ENCODE results near the gene ZNF507.

ZNF507 gene

DNA sequence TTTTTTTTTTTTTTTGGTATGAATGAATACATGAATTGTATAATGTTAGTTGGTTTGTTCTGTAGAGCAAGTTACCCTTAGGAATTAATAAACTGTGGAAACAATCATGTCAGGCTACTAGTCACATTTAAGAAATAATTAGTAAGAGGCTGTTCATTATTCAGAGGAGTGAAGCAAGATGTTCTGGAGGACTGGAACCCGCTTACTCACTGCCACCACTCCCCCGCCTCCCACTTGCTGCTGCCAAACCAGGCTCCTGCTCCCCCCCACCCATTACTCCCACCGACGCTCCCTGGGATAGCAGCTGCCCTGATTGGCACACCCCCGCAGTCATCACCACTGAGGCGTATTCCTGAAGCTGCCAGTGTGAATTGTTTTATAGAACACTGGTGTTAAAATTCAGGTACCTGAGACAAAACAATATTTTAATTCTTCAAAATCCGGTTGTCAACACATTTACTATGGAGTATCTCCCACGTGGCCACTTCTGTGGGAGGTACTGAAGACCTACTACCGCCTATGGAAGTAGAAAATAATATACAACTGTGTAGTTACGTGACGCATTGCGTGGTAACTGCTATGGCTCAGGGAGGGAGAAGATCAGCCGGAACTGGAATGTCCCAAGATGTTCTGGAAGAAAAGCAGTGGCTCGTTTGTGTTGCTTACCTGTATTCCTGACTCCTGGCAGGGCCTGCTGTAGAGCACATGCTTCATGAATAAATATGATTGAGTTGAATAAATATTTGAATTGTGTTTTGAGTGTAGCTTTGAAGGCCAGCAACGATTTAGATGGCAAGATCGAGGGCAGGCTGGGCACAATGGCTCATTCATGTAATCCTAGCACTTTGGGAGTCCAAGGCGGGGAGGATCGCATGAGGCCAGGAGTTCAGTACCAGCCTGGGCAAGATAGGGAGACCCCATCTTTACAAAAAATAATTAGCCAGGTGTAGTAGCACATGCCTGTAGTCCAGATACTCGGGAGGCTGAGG, 61.9 kb downstream of the ZNF507 start:
- TF ChIP-seq, protein P1, sequence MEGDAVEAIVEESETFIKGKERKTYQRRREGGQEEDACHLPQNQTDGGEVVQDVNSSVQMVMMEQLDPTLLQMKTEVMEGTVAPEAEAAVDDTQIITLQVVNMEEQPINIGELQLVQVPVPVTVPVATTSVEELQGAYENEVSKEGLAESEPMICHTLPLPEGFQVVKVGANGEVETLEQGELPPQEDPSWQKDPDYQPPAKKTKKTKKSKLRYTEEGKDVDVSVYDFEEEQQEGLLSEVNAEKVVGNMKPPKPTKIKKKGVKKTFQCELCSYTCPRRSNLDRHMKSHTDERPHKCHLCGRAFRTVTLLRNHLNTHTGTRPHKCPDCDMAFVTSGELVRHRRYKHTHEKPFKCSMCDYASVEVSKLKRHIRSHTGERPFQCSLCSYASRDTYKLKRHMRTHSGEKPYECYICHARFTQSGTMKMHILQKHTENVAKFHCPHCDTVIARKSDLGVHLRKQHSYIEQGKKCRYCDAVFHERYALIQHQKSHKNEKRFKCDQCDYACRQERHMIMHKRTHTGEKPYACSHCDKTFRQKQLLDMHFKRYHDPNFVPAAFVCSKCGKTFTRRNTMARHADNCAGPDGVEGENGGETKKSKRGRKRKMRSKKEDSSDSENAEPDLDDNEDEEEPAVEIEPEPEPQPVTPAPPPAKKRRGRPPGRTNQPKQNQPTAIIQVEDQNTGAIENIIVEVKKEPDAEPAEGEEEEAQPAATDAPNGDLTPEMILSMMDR (conservative IDR thresholded peaks at IDR 0.05; ENCODE audit: low read length) = no peak
- H3K4me3 ChIP-seq (ENCODE audit: low read length) = peak overlapping the region; percentile 88
- peak; percentile 62 for DNase-seq (ENCODE audit: low read depth)

DNA sequence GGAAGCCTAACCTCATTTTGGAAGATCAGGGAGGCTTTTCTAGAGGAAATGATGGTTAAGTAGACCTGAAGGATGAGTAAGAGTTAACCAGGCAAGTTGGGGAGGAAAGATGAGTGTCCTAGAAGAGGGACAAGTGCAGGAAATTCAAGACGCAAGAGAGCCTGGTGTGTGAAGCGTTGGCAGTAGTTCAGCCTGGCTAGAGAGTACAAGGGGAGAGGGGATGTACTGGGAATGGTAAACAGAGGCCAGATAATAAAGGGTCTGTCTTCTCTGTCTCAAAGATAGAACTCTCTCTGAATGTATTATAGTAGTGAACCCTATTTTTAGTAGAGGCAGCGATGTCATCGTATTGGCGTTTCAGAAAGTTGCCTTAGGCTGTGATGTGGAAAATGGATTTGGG, 69.8 kb downstream of the ZNF507 start:
- DNase-seq (ENCODE audit: low read depth) = no peak
- TF ChIP-seq, protein P1 (conservative IDR thresholded peaks at IDR 0.05; ENCODE audit: low read length) = no peak

DNA sequence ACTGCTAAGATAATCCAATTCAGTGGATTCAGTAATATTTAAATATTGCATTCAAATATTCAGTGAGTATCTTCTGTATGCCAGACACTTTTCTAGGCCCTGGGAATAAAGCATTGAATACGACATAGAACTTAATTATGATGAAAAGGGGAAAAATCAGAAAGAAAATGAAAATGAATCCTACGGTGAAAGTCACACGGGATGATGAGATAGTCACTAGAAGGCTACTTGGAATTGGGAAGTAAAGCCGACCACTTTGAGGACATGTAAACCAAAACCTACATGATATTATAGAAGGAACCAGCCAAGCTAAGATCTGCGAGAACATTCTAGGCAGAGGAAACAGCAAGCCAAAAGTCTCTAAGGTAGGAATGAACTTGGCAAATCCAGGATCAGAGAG, 70.3 kb downstream of the ZNF507 start:
- DNase-seq (ENCODE audit: low read depth) = no peak
- TF ChIP-seq, protein P1 (conservative IDR thresholded peaks at IDR 0.05; ENCODE audit: low read length) = no peak
- no peak overlapping the region for H3K4me3 ChIP-seq (ENCODE audit: low read length)

More for the DNA sequence above, 69.8 kb downstream of the ZNF507 start:
- H3K4me3 ChIP-seq (ENCODE audit: low read length) = no peak overlapping the region

DNA sequence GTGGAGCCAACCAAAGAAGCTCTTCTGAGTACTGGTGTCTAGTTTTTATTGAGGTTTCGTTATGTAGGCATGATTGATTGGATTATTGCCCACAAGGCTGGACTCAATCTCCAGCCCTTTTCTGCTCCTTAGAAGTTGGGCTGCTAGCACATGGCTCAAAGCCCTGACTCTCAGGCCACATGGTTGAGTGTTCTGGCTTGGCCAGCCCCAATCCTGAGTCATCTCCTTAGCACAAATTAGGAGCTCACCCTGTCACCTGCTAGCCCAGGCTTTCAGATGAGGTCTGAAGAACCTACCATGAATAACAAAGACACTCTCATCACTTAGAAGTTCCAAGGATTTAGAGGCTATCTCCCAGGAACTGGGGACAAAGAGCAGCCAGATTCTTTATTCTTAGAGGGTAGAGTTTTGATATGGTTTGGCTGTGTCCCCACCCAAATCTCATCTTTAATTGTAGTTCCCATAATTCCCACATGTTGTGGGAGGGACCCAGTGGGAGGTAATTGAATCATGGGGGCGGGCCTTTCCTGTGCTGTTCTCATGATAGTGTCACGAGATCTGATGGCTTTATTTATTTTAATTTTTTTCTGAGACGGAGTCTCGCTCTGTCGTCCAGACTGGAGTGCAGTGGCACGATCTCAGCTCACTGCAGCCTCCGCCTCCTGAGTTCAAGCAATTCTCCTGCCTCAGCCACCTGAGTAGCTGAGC, 71.5 kb downstream of the ZNF507 start:
- no peak overlapping the region for H3K4me3 ChIP-seq (ENCODE audit: low read length)
- DNase-seq (ENCODE audit: low read depth) = peak; percentile 45
- TF ChIP-seq, protein P1 (conservative IDR thresholded peaks at IDR 0.05; ENCODE audit: low read length) = no peak

DNA sequence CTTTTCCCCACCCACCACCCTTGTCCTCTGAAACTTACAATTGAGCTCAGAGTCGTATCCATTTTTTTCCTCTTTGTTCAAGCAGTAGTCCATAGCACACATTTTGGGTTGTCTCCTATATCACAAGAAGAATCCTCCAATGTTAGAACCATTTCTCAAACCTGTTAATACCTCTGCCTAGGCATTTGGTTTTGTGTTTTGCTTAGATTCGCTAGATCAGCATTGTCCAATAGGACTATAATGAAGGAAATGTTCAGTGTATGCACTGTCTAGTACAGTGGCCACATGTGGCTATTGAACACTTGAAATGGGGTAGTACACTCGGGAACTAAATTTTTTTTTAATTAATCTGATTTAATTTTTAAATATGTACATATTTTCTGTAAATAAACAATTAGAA, 72.7 kb downstream of the ZNF507 start:
- TF ChIP-seq, protein P1 (conservative IDR thresholded peaks at IDR 0.05; ENCODE audit: low read length) = no peak
- H3K4me3 ChIP-seq (ENCODE audit: low read length) = no peak overlapping the region
- no peak for DNase-seq (ENCODE audit: low read depth)

DNA sequence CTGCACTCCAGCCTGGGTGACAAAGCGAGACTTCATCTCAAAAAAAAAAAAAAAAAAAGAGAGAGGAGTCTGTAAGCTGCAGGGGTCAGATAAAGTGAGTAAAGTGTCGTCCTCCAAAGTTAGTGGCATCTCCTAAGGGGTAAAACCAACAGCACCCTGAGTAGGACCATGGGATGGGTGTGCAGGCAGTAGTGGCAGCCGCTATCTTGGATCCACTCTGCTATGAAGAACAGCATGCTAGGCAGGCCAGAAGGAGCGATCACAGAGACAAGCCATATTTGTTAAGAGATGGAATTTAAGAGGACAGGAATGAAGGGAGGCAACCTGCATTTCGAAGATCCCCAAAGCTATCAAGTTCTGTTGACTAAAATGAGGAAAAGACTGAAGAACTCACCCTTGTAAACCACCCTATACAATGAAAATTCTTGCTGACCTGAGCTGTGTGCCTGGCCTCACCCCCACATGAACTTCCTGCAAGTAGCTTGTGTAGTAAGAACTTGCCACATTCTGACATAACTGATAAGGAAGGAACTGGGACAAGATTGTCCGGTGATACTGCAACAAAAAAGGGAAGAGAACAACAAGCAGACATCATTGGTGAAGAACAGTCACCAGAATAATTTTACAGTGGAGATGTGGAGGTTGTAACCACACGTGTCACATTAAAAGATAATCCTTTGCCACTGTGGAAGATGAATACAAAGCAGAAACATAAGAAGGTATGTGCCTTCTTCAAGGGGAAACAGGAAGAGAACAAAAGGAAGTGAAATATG, 76.4 kb downstream of the ZNF507 start:
- DNase-seq (ENCODE audit: low read depth) = no peak
- no peak overlapping the region for H3K4me3 ChIP-seq (ENCODE audit: low read length)

More for the DNA sequence above, 76.4 kb downstream of the ZNF507 start:
- TF ChIP-seq, protein P1 (conservative IDR thresholded peaks at IDR 0.05; ENCODE audit: low read length) = no peak

Data from AG10803 (cell line).